Fibroblast of lung (primary cell): ENCODE results near the gene VWF. TPM values are rescaled to one million over a fixed set of nuclear protein-coding genes. Genes with fewer than 3 reads are reported as not detected.

Experiments
- DNase-seq, 2 donors: peaks; one replicate each; pipeline versions ENCODE4 v3.0.0 to v3.0.0-alpha.2; 2010; ENCODE audit warnings: low read depth in 2 of 2
- H2AFZ ChIP-seq: 2 replicates; pipeline ENCODE4 v1.5.1; 2012; ENCODE audit warnings: low read length, control low read depth, inconsistent platforms
- H3K27ac ChIP-seq: 2 replicates; pipeline ENCODE4 v1.5.1; 2011; ENCODE audit warnings: low read length, control low read depth; ENCODE audit not compliant: insufficient read depth
- H3K27me3 ChIP-seq: 2 replicates; pipeline ENCODE4 v1.5.1; 2011; ENCODE audit warnings: mild to moderate bottlenecking, low read length; ENCODE audit not compliant: control insufficient read depth, insufficient read depth
- H3K36me3 ChIP-seq: 2 replicates; pipeline ENCODE4 v1.5.1; 2011; ENCODE audit warnings: low read length; ENCODE audit not compliant: control insufficient read depth, insufficient read depth
- H3K4me1 ChIP-seq: 2 replicates; pipeline ENCODE4 v1.5.1; 2011; ENCODE audit warnings: low read length; ENCODE audit not compliant: control insufficient read depth, insufficient read depth; ENCODE audit errors: extremely low read depth
- H3K4me2 ChIP-seq: 2 replicates; pipeline ENCODE4 v1.5.1; 2011; ENCODE audit warnings: low read length, control low read depth; ENCODE audit not compliant: insufficient read depth; ENCODE audit errors: extremely low read depth
- H3K4me3 ChIP-seq, 4 experiments: fragments of 200-600 bp in 1 of 4; sonication (generic) in 1 of 4; replicated peaks in 1 of 4; 2 replicates each; pipeline ENCODE4 v1.5.1; 2011 to 2016; ENCODE audit warnings: low read length in 4 of 4, low read depth in 3 of 4, mild to moderate bottlenecking in 3 of 4, control low read depth in 2 of 4, inconsistent platforms in 1 of 4, mixed read lengths in 1 of 4; ENCODE audit not compliant: insufficient read depth in 1 of 4; ENCODE audit errors: control extremely low read depth in 1 of 4
- H3K79me2 ChIP-seq: 2 replicates; pipeline ENCODE4 v1.5.1; 2012; ENCODE audit warnings: mild to moderate bottlenecking, low read length, inconsistent platforms; ENCODE audit not compliant: control insufficient read depth, insufficient read depth
- H3K9ac ChIP-seq: 2 replicates; pipeline ENCODE4 v1.5.1; 2011; ENCODE audit warnings: mild to moderate bottlenecking, low read length, control low read depth; ENCODE audit not compliant: insufficient read depth
- H3K9me3 ChIP-seq: 2 replicates; pipeline ENCODE4 v1.5.1; 2012; ENCODE audit warnings: low read depth, low read length; ENCODE audit not compliant: control insufficient read depth, insufficient read depth
- H4K20me1 ChIP-seq: 2 replicates; pipeline ENCODE4 v1.5.1; 2011; ENCODE audit warnings: low read length; ENCODE audit not compliant: control insufficient read depth, insufficient read depth; ENCODE audit errors: extremely low read depth
- CTCF ChIP-seq, 2 donors: IDR thresholded peaks in 1 of 2; conservative IDR thresholded peaks in 1 of 2; 1 replicate in 1 of 2; 2 replicates in 1 of 2; pipeline ENCODE4 v1.5.1; 2011 to 2012; ENCODE audit warnings: low read length in 2 of 2, control low read depth in 1 of 2, inconsistent platforms in 1 of 2, low read depth in 1 of 2, mild to moderate bottlenecking in 1 of 2
- EZH2 ChIP-seq: IDR thresholded peaks from 2 replicates; pipeline ENCODE4 v1.5.1; 2012; ENCODE audit warnings: low read length, control low read depth, mild to moderate bottlenecking; ENCODE audit errors: missing control alignments
- polyA plus RNA-seq, 2 donors: library from polyadenylated mRNA; depleted of rRNA in 1 of 2; stranded (reverse) in 1 of 2; unstranded in 1 of 2; fragments of >200 nt; gene quantifications; 2 replicates each; pipeline ENCODE4 v1.2.1, GENCODE V29; 2011 to 2012; ENCODE audit warnings: missing spikeins in 1 of 2
- total RNA-seq: library from RNA; depleted of rRNA; stranded (reverse); fragments of >200 nt; gene quantifications from 2 replicates; pipeline ENCODE4 v1.2.1, GENCODE V29; 2014

The VWF gene
- total and polyA plus RNA-seq, 2 donors (not counting 1 experiment from before 2014, with no cell fraction given): 0.15 to 1.7 TPM

GRCh38 chr12:5969974-5970690 is 154.3 kb downstream of the VWF start:
- Histone ChIP-seq H3K4me2 (no peak overlapping the region), H3K36me3 (no peaks in the 10 kb centered on the region), H3K4me1 (no peaks in the 10 kb centered on the region), H3K27ac (no peak overlapping the region), H3K79me2 (no peaks in the 10 kb centered on the region), H3K9ac (no peak overlapping the region), H3K9me3 (no peaks in the 10 kb centered on the region), H4K20me1 (no peaks in the 10 kb centered on the region), H2AFZ (no peak overlapping the region), H3K27me3 (peaks cover 3% of the 10 kb centered on the region), H3K4me3 (no peak overlapping the region)
- DNase-seq: no peak
- TF ChIP-seq EZH2 (no peak), CTCF (conservative IDR thresholded peaks at IDR 0.05 in 1 of 2, IDR thresholded peaks at IDR 0.05 in 1 of 2; ENCODE audit: low read depth in 1 of 2, low read length in 2 of 2) (no peak)

- no peak overlapping the region for H3K4me2 ChIP-seq
- H3K4me3 ChIP-seq: no peak overlapping the region
- H3K9me3 ChIP-seq: no peaks in the 10 kb centered on the region
- no peaks in the 10 kb centered on the region for H4K20me1 ChIP-seq
- H3K27ac ChIP-seq: no peak overlapping the region
- no peak overlapping the region for H2AFZ ChIP-seq
- no peaks in the 10 kb centered on the region for H3K79me2 ChIP-seq
- no peaks in the 10 kb centered on the region for H3K4me1 ChIP-seq
- DNase-seq: no peak
- peaks cover under 1% of the 10 kb centered on the region for H3K27me3 ChIP-seq
- no peaks in the 10 kb centered on the region for H3K36me3 ChIP-seq
- TF ChIP-seq CTCF (conservative IDR thresholded peaks at IDR 0.05 in 1 of 2, IDR thresholded peaks at IDR 0.05 in 1 of 2; ENCODE audit: low read depth in 1 of 2, low read length in 2 of 2) (no peak), EZH2 (no peak)
- no peak overlapping the region for H3K9ac ChIP-seq
These were observed 155.1 kb downstream of the VWF start for GRCh38 chr12:5969156-5969973.

GRCh38 chr12:5967645-5968415 is 156.6 kb downstream of the VWF start:
- TF ChIP-seq EZH2: no peak
- TF ChIP-seq CTCF (conservative IDR thresholded peaks at IDR 0.05 in 1 of 2, IDR thresholded peaks at IDR 0.05 in 1 of 2; ENCODE audit: low read depth in 1 of 2, low read length in 2 of 2): no peak
- H3K27ac ChIP-seq: no peak overlapping the region
- H4K20me1 ChIP-seq: no peaks in the 10 kb centered on the region
- H3K27me3 ChIP-seq: no peaks in the 10 kb centered on the region
- no peak overlapping the region for H3K4me3 ChIP-seq
- no peak overlapping the region for H2AFZ ChIP-seq
- DNase-seq: no peak
- no peaks in the 10 kb centered on the region for H3K9me3 ChIP-seq
- H3K79me2 ChIP-seq: no peaks in the 10 kb centered on the region
- no peak overlapping the region for H3K9ac ChIP-seq
- no peaks in the 10 kb centered on the region for H3K36me3 ChIP-seq
- no peaks in the 10 kb centered on the region for H3K4me1 ChIP-seq
- no peak overlapping the region for H3K4me2 ChIP-seq
